Caco-2 (cell line): ENCODE results near the gene ADD1. TPM values are rescaled to one million over a fixed set of nuclear protein-coding genes. Genes with fewer than 3 reads are reported as not detected.
A peak's percentile ranks its signal among the peaks of the same experiment; 100 is the strongest.

Source experiments
- BruUV-seq: library from RNA; stranded (reverse); fragments of 400-500 nt; replicated peaks from 2 replicates; lab custom pipeline; 2021; lab: Mats Ljungman, UMichigan
- CTCF ChIA-PET: fragments of 300-600 bp; sonication (Branson Sonifier 250); formaldehyde crosslinking; loops from one replicate; lab custom pipeline; 2022; ENCODE audit warnings: antibody characterized with exemption; lab: Charles Lee
- POLR2A ChIA-PET: fragments of 300-600 bp; sonication (Branson Sonifier 250); formaldehyde crosslinking; loops from one replicate; lab custom pipeline; 2022; ENCODE audit warnings: antibody characterized with exemption; lab: Charles Lee
- DNase-seq, 2 experiments: peaks; one replicate each; pipeline versions ENCODE4 v3.0.0 to v3.0.0-alpha.2; 2020 to 2022
- H3K27me3 ChIP-seq: replicated peaks from 2 replicates; pipeline ENCODE4 v1.6.0; 2011; ENCODE audit warnings: low read length; ENCODE audit not compliant: control insufficient read depth, insufficient read depth
- H3K36me3 ChIP-seq: 2 replicates; pipeline ENCODE4 v1.5.1; 2011; ENCODE audit warnings: low read length; ENCODE audit not compliant: control insufficient read depth, insufficient read depth
- H3K4me1 ChIP-seq: fragments of 250-450 bp; sonication (Bioruptor Pico); 2 replicates; pipeline ENCODE4 v1.5.1; 2020; ENCODE audit warnings: mild to moderate bottlenecking
- H3K4me3 ChIP-seq: 2 replicates; pipeline ENCODE4 v1.5.1; 2011; ENCODE audit warnings: low read depth, mild to moderate bottlenecking, control low read depth, low read length
- H3K9me3 ChIP-seq: fragments of 250-450 bp; sonication (Bioruptor Pico); 2 replicates; pipeline ENCODE4 v1.5.1; 2020; ENCODE audit warnings: mild to moderate bottlenecking, moderate library complexity
- H3K27ac Mint-ChIP-seq: one replicate; pipeline ENCODE4 v1.8.0; 2022; ENCODE audit warnings: mixed read lengths; ENCODE audit not compliant: unreplicated experiment
- H3K27me3 Mint-ChIP-seq: one replicate; pipeline ENCODE4 v1.8.0; 2022; ENCODE audit warnings: mixed read lengths; ENCODE audit not compliant: insufficient read depth, unreplicated experiment
- H3K36me3 Mint-ChIP-seq: one replicate; pipeline ENCODE4 v1.8.0; 2022; ENCODE audit warnings: mild to moderate bottlenecking, mixed read lengths; ENCODE audit not compliant: insufficient read depth, unreplicated experiment
- H3K4me1 Mint-ChIP-seq: one replicate; pipeline ENCODE4 v1.8.0; 2022; ENCODE audit warnings: low read depth, mixed read lengths; ENCODE audit not compliant: unreplicated experiment
- H3K4me3 Mint-ChIP-seq: one replicate; pipeline ENCODE4 v1.8.0; 2022; ENCODE audit warnings: mild to moderate bottlenecking, moderate library complexity, mixed read lengths; ENCODE audit not compliant: unreplicated experiment
- H3K9me3 Mint-ChIP-seq: one replicate; pipeline ENCODE4 v1.8.0; 2022; ENCODE audit warnings: mixed read lengths; ENCODE audit not compliant: unreplicated experiment
- CTCF ChIP-seq, 2 experiments: fragments of 200-600 bp in 1 of 2; IDR thresholded peaks; 1 replicate in 1 of 2; 2 replicates in 1 of 2; pipeline versions ENCODE4 v1.5.1 to v1.8.0; 2011 to 2022; ENCODE audit warnings: antibody characterized with exemption in 1 of 2, control low read depth in 1 of 2, inconsistent platforms in 1 of 2, low read depth in 1 of 2, low read length in 1 of 2, mild to moderate bottlenecking in 1 of 2, moderate library complexity in 1 of 2; ENCODE audit not compliant: insufficient read depth in 1 of 2, severe bottlenecking in 1 of 2, unreplicated experiment in 1 of 2
- intact Hi-C: fragments of 100-400 bp; cut with micrococcal nuclease; formaldehyde crosslinking; loops from one replicate; pipeline ENCODE4 v1.10.0; 2022; ENCODE audit not compliant: unreplicated experiment
- total RNA-seq: library from RNA; stranded (reverse); gene quantifications from 2 replicates; pipeline ENCODE4 v1.2.3, GENCODE V29; 2022

Gene ADD1
- total RNA-seq, 1 experiment from 2014 or later = 242 TPM

- no peaks in the 10 kb centered on the region; the same call in none of the 2 replicates for H3K36me3 ChIP-seq
- Mint-ChIP-seq H3K27ac (no peak overlapping the region), H3K4me1 (no peaks in the 10 kb centered on the region)
These were observed 81.2 kb downstream of the ADD1 start for GRCh38 chr4:2924765-2925301.

GRCh38 chr4:2925496-2925895, 81.9 kb downstream of the ADD1 start:
- H3K9me3 ChIP-seq = no peaks in the 10 kb centered on the region
- BruUV-seq = no TSS peak
- H3K36me3 ChIP-seq = no peaks in the 10 kb centered on the region; the same call in none of the 2 replicates
- H3K27me3 ChIP-seq = no peaks in the 10 kb centered on the region
- H3K4me1 ChIP-seq = peaks cover 4% of the 10 kb centered on the region; the same call in 1 of the 2 replicates
- H3K4me3 ChIP-seq = no peak overlapping the region
- H3K9me3 Mint-ChIP-seq = no peaks in the 10 kb centered on the region
- CTCF ChIA-PET = no interaction called here
- no peak overlapping the region for H3K4me3 Mint-ChIP-seq
- TF ChIP-seq CTCF (IDR thresholded peaks at IDR 0.05; ENCODE audit: insufficient read depth in 1 of 2, low read depth in 1 of 2, low read length in 1 of 2, severe bottlenecking in 1 of 2, unreplicated experiment in 1 of 2) = no peak
- peaks cover 65% of the 10 kb centered on the region for H3K36me3 Mint-ChIP-seq
- H3K27ac Mint-ChIP-seq = no peak overlapping the region
- POLR2A ChIA-PET = no interaction called here
- no peaks in the 10 kb centered on the region for H3K4me1 Mint-ChIP-seq
- H3K27me3 Mint-ChIP-seq = no peaks in the 10 kb centered on the region
- DNase-seq = peak in 1 of 2 experiments; percentile 22
- intact Hi-C loops = no loop called here

More at GRCh38 chr4:2924765-2925301, 81.2 kb downstream of the ADD1 start:
- H3K27me3 ChIP-seq = no peaks in the 10 kb centered on the region
- Mint-ChIP-seq H3K36me3 (peaks cover 65% of the 10 kb centered on the region), H3K9me3 (peaks cover 5% of the 10 kb centered on the region), H3K4me3 (no peak overlapping the region), H3K27me3 (no peaks in the 10 kb centered on the region)
- intact Hi-C loops = no loop called here
- H3K9me3 ChIP-seq = no peaks in the 10 kb centered on the region
- POLR2A ChIA-PET = no interaction called here
- BruUV-seq = no TSS peak
- H3K4me3 ChIP-seq = no peak overlapping the region
- DNase-seq = peak in 1 of 2 experiments; percentile 21
- CTCF ChIA-PET = no interaction called here
- no peak for TF ChIP-seq CTCF (IDR thresholded peaks at IDR 0.05; ENCODE audit: insufficient read depth in 1 of 2, low read depth in 1 of 2, low read length in 1 of 2, severe bottlenecking in 1 of 2, unreplicated experiment in 1 of 2)
- no peaks in the 10 kb centered on the region for H3K4me1 ChIP-seq

GRCh38 chr4:2925931-2926860, 82.6 kb downstream of the ADD1 start:
- peaks cover 70% of the 10 kb centered on the region for H3K36me3 Mint-ChIP-seq
- POLR2A ChIA-PET = no interaction called here
- CTCF ChIA-PET = no interaction called here
- no peaks in the 10 kb centered on the region for H3K9me3 Mint-ChIP-seq
- H3K27me3 ChIP-seq = no peaks in the 10 kb centered on the region
- no peaks in the 10 kb centered on the region for H3K27me3 Mint-ChIP-seq
- no peaks in the 10 kb centered on the region for H3K4me1 Mint-ChIP-seq
- H3K27ac Mint-ChIP-seq = peak overlapping the region; percentile 35
- DNase-seq = no peak
- no peak for TF ChIP-seq CTCF (IDR thresholded peaks at IDR 0.05; ENCODE audit: insufficient read depth in 1 of 2, low read depth in 1 of 2, low read length in 1 of 2, severe bottlenecking in 1 of 2, unreplicated experiment in 1 of 2)
- H3K4me3 Mint-ChIP-seq = no peak overlapping the region
- no peak overlapping the region for H3K4me3 ChIP-seq
- peaks cover 8% of the 10 kb centered on the region; the same call in 1 of the 2 replicates for H3K4me1 ChIP-seq
- H3K36me3 ChIP-seq = no peaks in the 10 kb centered on the region; the same call in none of the 2 replicates
- intact Hi-C loops = no loop called here
- no peaks in the 10 kb centered on the region for H3K9me3 ChIP-seq
- BruUV-seq = no TSS peak
